Daoy (cell line): ENCODE data around the gene AQP2. TPM values are rescaled to one million over a fixed set of nuclear protein-coding genes. Genes with fewer than 3 reads are reported as not detected.
"Not testable (repeated sequence)": the region's sequence is repeated elsewhere in the genome, so short reads cannot be mapped to it uniquely, and the experiment has no call there.

Experiments
- DNase-seq: peaks from one replicate; pipeline ENCODE4 v3.0.0-alpha.2; 2015; ENCODE audit warnings: low read depth
- total RNA-seq: library from RNA; depleted of rRNA; stranded (reverse); fragments of >200 nt; shearing (Covaris generic); gene quantifications from 2 replicates; pipeline ENCODE4 v1.2.3, GENCODE V29; 2014; rRNA removed

Gene AQP2
- total RNA-seq, 1 experiment from 2014 or later, result not detected

GRCh38 chr12:49987625-49988303 lies 37.2 kb downstream of the AQP2 start:
- DNase-seq, result no peak

GRCh38 chr12:49989400-49989799 lies 38.9 kb downstream of the AQP2 start:
- not testable (repeated sequence) for DNase-seq

GRCh38 chr12:49990273-49990672 lies 39.7 kb downstream of the AQP2 start:
- no peak for DNase-seq

GRCh38 chr12:49998453-49998852 lies 47.9 kb downstream of the AQP2 start:
- no peak for DNase-seq

- no peak for DNase-seq
Observed at GRCh38 chr12:50003595-50003994, 53.1 kb downstream of the AQP2 start.

- DNase-seq, result no peak
Observed at GRCh38 chr12:50004696-50005095, 54.2 kb downstream of the AQP2 start.

- DNase-seq, result no peak
Observed at GRCh38 chr12:50005175-50005574, 54.6 kb downstream of the AQP2 start.

GRCh38 chr12:50006280-50006679 lies 55.7 kb downstream of the AQP2 start:
- no peak for DNase-seq

GRCh38 chr12:50006754-50007442 lies 56.4 kb downstream of the AQP2 start:
- DNase-seq, result no peak

Other genes with a start within 250 kb of the AQP2 start
- 41.9 and 51.7 TPM in 2 replicates for gene FMNL3, start 243.3 kb upstream of the AQP2 start, total RNA-seq
- 379 and 454 TPM in 2 replicates for gene TMBIM6, start 209.2 kb upstream of the AQP2 start, total RNA-seq
- gene NCKAP5L, start 122.3 kb upstream of the AQP2 start, total RNA-seq, result 12.9 and 14.3 TPM in 2 replicates
- gene BCDIN3D, start 107.6 kb upstream of the AQP2 start, total RNA-seq, result 4.7 and 6.4 TPM in 2 replicates
- 0.34 TPM in 1 of 2 replicates, not detected in the other for gene FAIM2, start 46.8 kb upstream of the AQP2 start, total RNA-seq
- gene AQP5, start 11.1 kb downstream of the AQP2 start, total RNA-seq, result not detected in 2 replicates
- 0.11 TPM in 1 of 2 replicates, not detected in the other for gene AQP6, start 22.2 kb downstream of the AQP2 start, total RNA-seq
- gene RACGAP1, start 74.8 kb downstream of the AQP2 start, total RNA-seq, result 223 and 292 TPM in 2 replicates
- not detected in 2 replicates for gene ASIC1, start 106.9 kb downstream of the AQP2 start, total RNA-seq
- gene SMARCD1, start 134.6 kb downstream of the AQP2 start, total RNA-seq, result 79.4 and 98.4 TPM in 2 replicates
- gene GPD1, start 153.3 kb downstream of the AQP2 start, total RNA-seq, result 0.29 TPM in 1 of 2 replicates, not detected in the other
- gene COX14, start 161.5 kb downstream of the AQP2 start, total RNA-seq, result 48.5 and 67.8 TPM in 2 replicates
- gene CERS5, start 216.6 kb downstream of the AQP2 start, total RNA-seq, result 18.2 and 36.6 TPM in 2 replicates